Measurements from ENCODE around the gene KRTAP10-6.
"Not testable (repeated sequence)": the region's sequence is repeated elsewhere in the genome, so short reads cannot be mapped to it uniquely, and the experiment has no call there.

KRTAP10-6 gene

GRCh38 chr21:44555200-44555875 is 37.0 kb downstream of the KRTAP10-6 start:
- no peak for DNase-seq

DNA sequence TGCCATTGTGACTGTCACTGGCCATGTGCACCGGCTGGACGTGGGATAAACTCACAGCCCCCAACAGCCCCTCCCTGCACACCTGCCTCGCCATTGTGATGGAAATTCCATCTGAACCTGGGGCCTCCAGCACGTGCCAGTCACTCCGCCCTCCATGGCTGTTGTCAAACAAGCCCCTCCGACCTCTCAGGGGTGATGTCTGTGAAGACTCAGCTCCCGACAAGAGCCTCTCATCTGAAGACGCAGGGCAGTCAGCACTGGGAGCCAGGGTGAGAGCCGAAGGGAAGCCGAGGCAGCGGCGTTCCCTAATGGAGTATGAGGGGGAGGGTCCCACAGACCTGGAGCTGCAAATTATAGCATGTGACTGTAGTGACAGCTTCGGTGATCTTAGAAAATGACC is 39.6 kb downstream of the KRTAP10-6 start:
- DNase-seq = no peak

- no peak for DNase-seq
Measured at GRCh38 chr21:44552136-44552535, 40.2 kb downstream of the KRTAP10-6 start.

GRCh38 chr21:44551340-44551961 is 40.9 kb downstream of the KRTAP10-6 start, which contains the start of gene KRTAP10-2:
Gene KRTAP10-2 (minus strand): TSS chr21:44551505. CDS start chr21:44551458, 47 bp downstream.
- DNase-seq = no peak

GRCh38 chr21:44550807-44551206 is 41.5 kb downstream of the KRTAP10-6 start:
- no peak for DNase-seq

- not testable (repeated sequence) for DNase-seq
Measured at GRCh38 chr21:44550285-44550684, 42.0 kb downstream of the KRTAP10-6 start.

GRCh38 chr21:44549525-44550211 is 42.6 kb downstream of the KRTAP10-6 start:
- DNase-seq = no peak

- DNase-seq = no peak
Measured at GRCh38 chr21:44548922-44549321, 43.4 kb downstream of the KRTAP10-6 start.

GRCh38 chr21:44548381-44548780 is 43.9 kb downstream of the KRTAP10-6 start:
- no peak for DNase-seq

GRCh38 chr21:44547656-44548331 is 44.5 kb downstream of the KRTAP10-6 start:
- DNase-seq = no peak

DNA sequence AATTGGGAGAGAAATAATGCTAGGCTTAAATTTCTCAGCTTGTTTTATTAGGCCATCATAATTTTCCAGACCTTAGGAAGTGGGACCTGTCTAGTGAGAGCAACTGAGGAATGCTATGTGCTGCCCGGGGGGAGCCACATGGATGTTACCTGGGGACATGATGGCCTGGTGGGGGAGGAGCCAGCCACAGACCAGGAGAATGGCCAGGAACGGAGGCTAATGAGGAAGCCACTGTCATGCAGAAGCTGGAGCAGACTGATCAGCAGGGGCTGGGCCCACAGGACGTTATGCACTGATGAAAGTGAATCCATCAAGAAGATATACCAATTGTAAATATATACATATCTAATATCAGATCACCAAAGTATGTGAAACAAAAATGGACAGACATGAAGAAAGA is 47.7 kb downstream of the KRTAP10-6 start:
- DNase-seq = no peak

GRCh38 chr21:44542716-44543115 is 49.6 kb downstream of the KRTAP10-6 start:
- no peak for DNase-seq

All from GDM1 (cell line).